NCI-H1694 (cell line): ENCODE results near the gene ACAT1.
"Not testable (repeated sequence)": the region's sequence is repeated elsewhere in the genome, so short reads cannot be mapped to it uniquely, and the experiment has no call there.

Experiments used
- DNase-seq: peaks from one replicate; lab custom pipeline; 2025; lab: John Stamatoyannopoulos, UW

The ACAT1 gene

GRCh38 chr11:108121274-108122155 lies at the start of gene ACAT1:
Gene ACAT1, plus strand, starts transcription at chr11:108121567. Its CDS starts 40 bp downstream, at chr11:108121607.
- DNase-seq: peak; percentile 66

- DNase-seq: no peak
These were observed 36.6 kb upstream of the ACAT1 start for GRCh38 chr11:108084811-108085210.

GRCh38 chr11:108085672-108086071 lies 35.7 kb upstream of the ACAT1 start:
- no peak for DNase-seq

GRCh38 chr11:108092134-108092533 lies 29.2 kb upstream of the ACAT1 start:
- DNase-seq: no peak

GRCh38 chr11:108093128-108093904 lies 28.1 kb upstream of the ACAT1 start:
- no peak for DNase-seq

GRCh38 chr11:108097179-108097578 lies 24.2 kb upstream of the ACAT1 start:
- no peak for DNase-seq

GRCh38 chr11:108101090-108101775 lies 20.1 kb upstream of the ACAT1 start:
- DNase-seq: no peak

- DNase-seq: no peak
These were observed 10.2 kb upstream of the ACAT1 start for GRCh38 chr11:108111126-108111525.

GRCh38 chr11:108112057-108112456 lies 9.3 kb upstream of the ACAT1 start:
- DNase-seq: no peak

GRCh38 chr11:108115500-108116140 lies 5.7 kb upstream of the ACAT1 start:
- DNase-seq: peak; percentile 20

- DNase-seq: peak; percentile 3
These were observed 3.5 kb upstream of the ACAT1 start for GRCh38 chr11:108117746-108118371.

GRCh38 chr11:108120936-108121273 lies 462 bp upstream of the ACAT1 start:
- not testable (repeated sequence) for DNase-seq

- DNase-seq: no peak
These were observed 830 bp downstream of the ACAT1 start for GRCh38 chr11:108122166-108122628.

- no peak for DNase-seq
These were observed 3.7 kb downstream of the ACAT1 start for GRCh38 chr11:108125096-108125495.

- DNase-seq: no peak
These were observed 7.4 kb downstream of the ACAT1 start for GRCh38 chr11:108128772-108129171.

GRCh38 chr11:108131993-108132392 lies 10.6 kb downstream of the ACAT1 start:
- no peak for DNase-seq

GRCh38 chr11:108132993-108133538 lies 11.7 kb downstream of the ACAT1 start:
- not testable (repeated sequence) for DNase-seq

- no peak for DNase-seq
These were observed 14.6 kb downstream of the ACAT1 start for GRCh38 chr11:108135845-108136544.

- no peak for DNase-seq
These were observed 15.8 kb downstream of the ACAT1 start for GRCh38 chr11:108137212-108137611.

- DNase-seq: no peak
These were observed 20.9 kb downstream of the ACAT1 start for GRCh38 chr11:108142304-108142703.
